Mesothelial cell of epicardium (in vitro differentiated cells): Measurements from ENCODE around the gene IL6ST. TPM values are rescaled to one million over a fixed set of nuclear protein-coding genes. Genes with fewer than 3 reads are reported as not detected.

ENCODE experiments used
- DNase-seq, 2 experiments: peaks; one replicate each; pipeline ENCODE4 v3.0.0; 2021; ENCODE audit warnings: low spot score in 2 of 2; ENCODE audit not compliant: unreplicated experiment in 2 of 2
- H3K27ac Mint-ChIP-seq: 2 replicates; pipeline ENCODE4 v1.8.0; 2021; ENCODE audit warnings: mixed read lengths
- H3K27me3 Mint-ChIP-seq: 2 replicates; pipeline ENCODE4 v1.8.0; 2021; ENCODE audit warnings: low read depth, mixed read lengths
- H3K36me3 Mint-ChIP-seq: 2 replicates; pipeline ENCODE4 v1.8.0; 2021; ENCODE audit warnings: mixed read lengths
- H3K4me1 Mint-ChIP-seq: 2 replicates; pipeline ENCODE4 v1.8.0; 2021; ENCODE audit warnings: mixed read lengths
- H3K4me3 Mint-ChIP-seq: 2 replicates; pipeline ENCODE4 v1.8.0; 2021; ENCODE audit warnings: mild to moderate bottlenecking, moderate library complexity, mixed read lengths
- H3K9me3 Mint-ChIP-seq: 2 replicates; pipeline ENCODE4 v1.8.0; 2021; ENCODE audit warnings: mixed read lengths
- CTCF ChIP-seq: fragments of 200-600 bp; sonication (generic); IDR thresholded peaks from one replicate; pipeline ENCODE4 v1.5.0; 2021; ENCODE audit warnings: antibody characterized with exemption; ENCODE audit not compliant: unreplicated experiment
- total RNA-seq: library from RNA; stranded (reverse); gene quantifications from 3 replicates; pipeline ENCODE4 v1.2.1, GENCODE V29; 2021

Gene IL6ST
- total RNA-seq, 1 donor from 2014 or later, result 373 TPM

GRCh38 chr5:56028708-56029107 is 33.9 kb upstream of the IL6ST start:
- no peaks in the 10 kb centered on the region for H3K36me3 Mint-ChIP-seq
- no peaks in the 10 kb centered on the region for H3K27me3 Mint-ChIP-seq
- DNase-seq, result no peak
- H3K27ac Mint-ChIP-seq, result no peak overlapping the region
- H3K4me1 Mint-ChIP-seq, result peaks cover 8% of the 10 kb centered on the region
- TF ChIP-seq CTCF, result no peak
- no peaks in the 10 kb centered on the region for H3K9me3 Mint-ChIP-seq
- H3K4me3 Mint-ChIP-seq, result no peak overlapping the region

DNA sequence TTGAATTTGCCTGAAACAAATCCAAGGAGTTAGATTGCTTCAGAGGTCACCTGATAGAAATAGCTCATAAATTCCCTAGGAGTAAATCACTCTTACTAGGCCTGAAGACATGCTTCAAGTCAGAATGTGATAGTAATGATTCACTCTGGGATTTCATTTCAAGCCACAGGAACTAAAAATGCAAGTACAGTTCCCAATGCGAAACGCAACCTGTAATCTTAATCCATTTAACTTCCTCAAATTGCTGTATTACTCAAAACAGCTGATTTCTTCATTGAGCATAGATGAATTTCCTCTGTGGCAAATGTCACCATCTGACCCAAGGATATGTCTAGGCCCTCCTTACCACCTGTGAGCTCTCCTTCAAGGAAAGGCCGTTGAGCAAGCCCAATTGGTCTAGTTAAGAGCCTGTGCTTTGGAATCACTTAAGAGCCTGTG is 32.1 kb upstream of the IL6ST start:
- Mint-ChIP-seq H3K27ac (no peak overlapping the region), H3K27me3 (no peaks in the 10 kb centered on the region), H3K36me3 (no peaks in the 10 kb centered on the region), H3K4me3 (no peak overlapping the region), H3K9me3 (no peaks in the 10 kb centered on the region), H3K4me1 (peaks cover 10% of the 10 kb centered on the region)
- TF ChIP-seq CTCF, result no peak
- DNase-seq, result no peak

DNA sequence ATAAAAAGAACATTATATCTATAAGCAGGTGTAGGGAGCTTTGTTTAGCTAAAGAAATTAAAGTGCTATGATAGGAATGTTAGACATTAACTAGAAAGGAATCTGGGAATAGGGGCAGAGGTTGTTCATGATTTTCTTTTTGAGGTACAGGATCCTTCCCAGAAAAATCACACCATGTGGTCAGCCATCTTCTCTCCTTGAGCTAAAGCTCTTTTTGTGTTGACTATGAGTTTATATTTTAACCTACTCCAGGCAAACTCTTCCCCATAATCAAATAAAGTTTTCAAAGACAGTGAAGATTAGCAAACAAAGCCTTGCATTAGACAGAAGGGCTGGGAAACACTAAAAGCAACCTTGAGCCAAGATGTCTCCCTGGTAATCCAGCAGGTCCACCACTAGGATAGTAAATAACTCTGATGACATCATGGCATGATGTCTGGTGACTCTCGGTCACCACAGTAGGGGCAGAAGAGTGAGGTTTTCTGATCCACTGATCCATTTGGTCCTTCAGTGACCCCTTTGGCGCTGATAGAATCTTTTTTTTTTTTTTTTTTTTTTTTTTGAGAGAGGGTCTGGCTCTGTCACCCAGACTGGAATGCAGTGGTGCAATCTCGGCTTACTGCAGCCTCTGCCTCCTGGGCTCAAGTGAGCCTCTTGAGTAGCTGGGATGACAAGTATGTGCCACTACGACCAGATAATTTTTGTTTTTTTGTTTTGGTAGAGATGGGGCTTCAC is 30.6 kb upstream of the IL6ST start:
- H3K27ac Mint-ChIP-seq, result peak overlapping the region; percentile 45
- peaks cover 10% of the 10 kb centered on the region for H3K4me1 Mint-ChIP-seq
- H3K27me3 Mint-ChIP-seq, result no peaks in the 10 kb centered on the region

DNA sequence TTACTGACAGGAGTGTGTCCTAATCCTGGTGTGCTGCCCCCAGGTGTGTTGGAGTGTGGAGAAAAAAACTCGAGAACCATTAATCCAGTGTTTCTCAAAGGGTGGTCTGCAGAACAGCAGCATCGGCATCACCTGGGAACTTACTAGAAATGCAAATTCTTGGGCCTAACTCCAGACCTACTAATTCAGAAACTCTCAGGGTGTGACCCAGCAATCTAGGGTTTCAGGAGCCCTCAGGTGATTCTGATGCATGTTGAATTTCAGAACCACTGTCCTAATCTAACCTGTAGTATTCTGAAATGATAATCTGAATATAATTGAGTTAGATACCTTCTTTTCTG is 30.0 kb upstream of the IL6ST start:
- TF ChIP-seq CTCF, result no peak
- peaks cover 11% of the 10 kb centered on the region for H3K4me1 Mint-ChIP-seq
- H3K36me3 Mint-ChIP-seq, result no peaks in the 10 kb centered on the region
- H3K4me3 Mint-ChIP-seq, result no peak overlapping the region
- peak overlapping the region; percentile 45 for H3K27ac Mint-ChIP-seq
- no peaks in the 10 kb centered on the region for H3K9me3 Mint-ChIP-seq
- no peaks in the 10 kb centered on the region for H3K27me3 Mint-ChIP-seq
- DNase-seq, result no peak

More for the DNA sequence above, 30.6 kb upstream of the IL6ST start:
- no peak overlapping the region for H3K4me3 Mint-ChIP-seq
- TF ChIP-seq CTCF, result no peak
- H3K9me3 Mint-ChIP-seq, result no peaks in the 10 kb centered on the region
- DNase-seq, result no peak
- no peaks in the 10 kb centered on the region for H3K36me3 Mint-ChIP-seq

DNA sequence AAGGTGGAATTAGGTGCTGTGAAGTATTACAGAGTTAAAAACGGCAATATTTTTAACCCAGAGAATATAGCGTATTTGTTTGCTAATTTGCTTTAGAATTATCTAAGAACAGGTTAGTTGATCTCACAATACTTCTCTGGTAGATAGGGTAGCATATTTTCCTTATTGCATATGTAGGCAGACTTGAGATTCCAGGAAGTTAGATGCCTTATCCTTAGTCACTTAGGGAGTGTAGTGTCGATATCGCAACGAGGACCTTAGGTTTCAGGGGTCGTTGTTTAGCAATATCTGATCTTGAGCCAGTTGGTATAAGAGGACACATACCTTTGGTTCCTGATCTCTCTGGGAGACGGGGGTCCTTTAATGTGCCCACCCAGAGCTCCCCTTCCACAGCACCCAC is 28.5 kb upstream of the IL6ST start:
- peaks cover 18% of the 10 kb centered on the region for H3K4me1 Mint-ChIP-seq
- no peaks in the 10 kb centered on the region for H3K27me3 Mint-ChIP-seq
- no peak overlapping the region for H3K4me3 Mint-ChIP-seq
- H3K36me3 Mint-ChIP-seq, result no peaks in the 10 kb centered on the region
- peak overlapping the region; percentile 34 for H3K27ac Mint-ChIP-seq
- DNase-seq, result no peak
- no peak for TF ChIP-seq CTCF
- H3K9me3 Mint-ChIP-seq, result no peaks in the 10 kb centered on the region
